GM12891 (cell line): ENCODE data around the gene ARHGEF37.
A peak's percentile ranks its signal among the peaks of the same experiment; 100 is the strongest.

ENCODE experiments used
- DNase-seq: peaks from one replicate; pipeline ENCODE4 v3.0.0; 2011; ENCODE audit warnings: low spot score; ENCODE audit not compliant: insufficient read length
- FAIRE-seq: peaks from 2 replicates; lab custom pipeline; 2011; peaks lifted over from hg19 to GRCh38; lab: Jason Lieb, UNC
- PAX5 ChIP-seq: IDR thresholded peaks from 2 replicates; pipeline ENCODE4 v1.6.1; 2011; ENCODE audit warnings: low read length, moderate library complexity, mild to moderate bottlenecking; ENCODE audit not compliant: insufficient read depth, severe bottlenecking
- POLR2A ChIP-seq: IDR thresholded peaks from 2 replicates; pipeline ENCODE4 v1.6.1; 2011; ENCODE audit warnings: low read depth, low read length, control low read depth
- POLR2AphosphoS5 ChIP-seq: IDR thresholded peaks from 2 replicates; pipeline ENCODE4 v1.6.1; 2011; ENCODE audit warnings: low read depth, low read length, control low read depth
- POU2F2 ChIP-seq: IDR thresholded peaks from 2 replicates; pipeline ENCODE4 v1.6.1; 2011; ENCODE audit warnings: low read depth, mild to moderate bottlenecking, control low read depth, low read length, moderate library complexity
- SPI1 ChIP-seq: IDR thresholded peaks from 2 replicates; pipeline ENCODE4 v1.6.1; 2011; ENCODE audit warnings: low read depth, low read length, control low read depth
- TAF1 ChIP-seq: IDR thresholded peaks from 2 replicates; pipeline ENCODE4 v1.6.1; 2011; ENCODE audit warnings: low read depth, low read length, control low read depth

ARHGEF37 gene

DNA sequence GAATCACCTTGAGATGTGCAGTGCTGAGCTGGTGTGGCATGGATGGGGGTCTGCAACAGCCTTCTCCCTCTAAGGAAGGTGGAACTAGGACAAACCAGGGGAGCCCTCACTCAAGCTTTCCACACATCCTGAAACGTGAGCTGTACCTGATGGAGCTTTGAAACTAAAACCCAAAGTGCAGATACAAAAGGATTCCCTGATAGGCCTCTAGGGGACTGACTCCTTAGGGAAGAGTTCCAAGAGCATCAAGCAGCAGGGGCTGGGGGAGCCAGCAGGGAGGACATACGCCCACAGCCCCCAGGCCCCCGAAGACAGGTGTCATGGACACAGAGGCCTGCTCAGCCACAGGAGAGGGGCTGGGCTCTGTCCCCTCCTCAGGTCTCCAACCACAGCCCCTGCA is 17.7 kb downstream of the ARHGEF37 start:
- DNase-seq: no peak
- no peak for FAIRE-seq
- TF ChIP-seq TAF1 (no peak), PAX5 (no peak), POLR2AphosphoS5 (no peak), POLR2A (no peak), SPI1 (no peak), POU2F2 (no peak)

- no peak for FAIRE-seq
- no peak for TF ChIP-seq POLR2AphosphoS5
- no peak for TF ChIP-seq PAX5
- TF ChIP-seq POU2F2: no peak
- no peak for TF ChIP-seq SPI1
- TF ChIP-seq TAF1: no peak
- no peak for TF ChIP-seq POLR2A
These were observed 18.1 kb downstream of the ARHGEF37 start for GRCh38 chr5:149599375-149599774.

DNA sequence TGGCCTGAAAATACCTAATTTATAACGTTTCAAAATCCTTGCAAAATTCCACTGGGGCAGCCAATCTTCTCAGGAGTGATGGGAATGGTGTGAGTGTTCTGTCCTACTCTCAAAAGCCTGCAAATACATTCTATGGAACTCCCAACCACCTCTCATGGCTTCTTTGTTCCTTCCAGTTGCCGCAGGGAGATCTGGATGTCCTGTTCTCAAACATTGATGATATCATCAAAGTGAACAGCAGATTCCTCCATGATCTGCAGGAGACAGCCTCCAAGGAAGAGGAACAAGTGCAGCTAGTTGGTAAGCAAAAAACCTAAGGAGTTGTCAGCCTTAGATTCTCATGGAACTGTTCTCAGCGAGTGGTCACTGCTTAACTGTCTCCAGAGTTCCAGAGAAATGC is 19.6 kb downstream of the ARHGEF37 start:
- FAIRE-seq (no peak), DNase-seq (no peak)
- TF ChIP-seq POLR2A: no peak
- TF ChIP-seq POLR2AphosphoS5: no peak
- no peak for TF ChIP-seq SPI1

More at GRCh38 chr5:149599375-149599774, 18.1 kb downstream of the ARHGEF37 start:
- DNase-seq: no peak

DNA sequence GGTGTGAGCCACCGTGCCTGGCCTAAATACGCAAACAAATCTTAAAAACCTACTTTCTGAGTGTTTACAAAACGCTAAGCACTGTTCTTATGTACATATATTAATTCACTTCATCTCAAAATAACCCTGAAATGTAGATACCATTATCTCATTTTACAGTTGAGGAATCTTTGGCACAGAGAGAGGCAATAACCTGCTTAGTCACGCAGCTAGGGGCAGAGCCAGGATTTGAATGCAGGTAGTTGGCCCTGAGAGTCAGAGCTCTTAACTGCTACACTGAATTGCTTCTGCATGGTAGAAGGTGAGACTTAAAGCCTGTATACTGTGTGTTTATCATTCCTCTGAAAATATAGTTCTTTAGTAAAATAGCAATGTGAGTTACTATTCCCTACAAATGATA is 21.9 kb downstream of the ARHGEF37 start:
- FAIRE-seq: no peak
- TF ChIP-seq TAF1 (no peak), SPI1 (no peak), POU2F2 (no peak), POLR2AphosphoS5 (no peak), PAX5 (no peak), POLR2A (no peak)
- DNase-seq: no peak

GRCh38 chr5:149603920-149604319 is 22.6 kb downstream of the ARHGEF37 start:
- DNase-seq: no peak
- FAIRE-seq: no peak
- TF ChIP-seq POLR2AphosphoS5 (no peak), POLR2A (no peak)

- FAIRE-seq: no peak
- DNase-seq: no peak
- TF ChIP-seq POU2F2 (no peak), TAF1 (no peak), SPI1 (no peak), POLR2A (no peak), POLR2AphosphoS5 (no peak), PAX5 (no peak)
These were observed 23.0 kb downstream of the ARHGEF37 start for GRCh38 chr5:149604321-149604720.

DNA sequence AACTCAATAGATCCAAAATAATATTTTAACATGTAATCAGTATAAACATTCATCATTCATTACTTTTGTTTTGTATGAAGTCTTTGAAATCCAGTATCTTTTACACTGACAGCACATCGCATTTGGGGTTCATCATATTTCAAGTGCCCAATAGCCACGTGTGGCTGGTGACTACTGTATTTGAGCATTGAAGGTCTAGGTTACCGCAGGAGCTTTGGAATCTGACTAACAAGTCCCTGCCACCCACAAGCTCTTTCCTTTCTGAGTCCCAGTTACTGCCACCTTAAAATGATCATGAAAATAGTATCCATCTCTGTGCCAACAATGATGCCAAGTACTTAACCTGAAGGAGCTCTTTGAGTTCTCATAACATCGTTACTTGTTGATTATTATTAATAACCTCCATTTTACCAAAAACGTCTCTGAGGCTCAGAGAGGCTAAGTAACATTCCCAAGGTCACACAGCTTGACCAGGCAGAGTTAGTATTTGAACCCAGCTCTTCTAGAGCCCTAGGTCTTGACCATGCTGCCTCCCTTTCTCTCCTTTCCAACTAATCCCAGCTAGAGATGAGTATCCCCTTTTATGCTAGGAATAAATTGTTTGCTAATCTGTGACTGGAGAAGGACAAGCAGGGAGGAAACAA is 24.2 kb downstream of the ARHGEF37 start:
- TF ChIP-seq POU2F2 (no peak), POLR2AphosphoS5 (no peak), TAF1 (no peak), PAX5 (no peak), POLR2A (no peak), SPI1 (no peak)
- FAIRE-seq: no peak
- DNase-seq: no peak

- FAIRE-seq: no peak
- peak; percentile 49 for DNase-seq
- peak; percentile 81 for TF ChIP-seq SPI1
- TF ChIP-seq POLR2AphosphoS5: no peak
These were observed 24.9 kb downstream of the ARHGEF37 start for GRCh38 chr5:149605998-149606724.

- DNase-seq (no peak), FAIRE-seq (no peak)
- TF ChIP-seq POLR2A (no peak), POLR2AphosphoS5 (no peak), PAX5 (no peak), POU2F2 (no peak), SPI1 (no peak), TAF1 (no peak)
These were observed 27.7 kb downstream of the ARHGEF37 start for GRCh38 chr5:149608936-149609545.

- FAIRE-seq (no peak), DNase-seq (no peak)
- no peak for TF ChIP-seq SPI1
- TF ChIP-seq POLR2AphosphoS5: no peak
- TF ChIP-seq PAX5: no peak
These were observed 28.4 kb downstream of the ARHGEF37 start for GRCh38 chr5:149609640-149610219.
